Stimulated activated CD8-positive, alpha-beta memory T cell treated with anti-CD3 and anti-CD28 coated beads, Interleukin-2, amount 100 ng/mL, for 48 hours (primary cell): Measurements from ENCODE around the gene G2E3.
A peak's percentile ranks its signal among the peaks of the same experiment; 100 is the strongest.

ENCODE experiments used
- DNase-seq, 2 donors: peaks; one replicate each; pipeline ENCODE4 v3.0.0-alpha.2; 2020; ENCODE audit warnings: low read depth in 2 of 2

Gene G2E3

GRCh38 chr14:30656190-30656632 lies 97.3 kb downstream of the G2E3 start:
- peak; percentile 0 to 9 for DNase-seq

GRCh38 chr14:30657050-30657449 lies 98.1 kb downstream of the G2E3 start:
- DNase-seq: no peak

- DNase-seq: no peak
Observed at GRCh38 chr14:30657606-30658163, 98.7 kb downstream of the G2E3 start.

- no peak for DNase-seq
Observed at GRCh38 chr14:30658645-30659044, 99.7 kb downstream of the G2E3 start.

- no peak for DNase-seq
Observed at GRCh38 chr14:30669594-30669993, 110.6 kb downstream of the G2E3 start.
